ENCODE data around the gene KIF1A.

The KIF1A gene

GRCh38 chr2:240731178-240731545, 88.9 kb downstream of the KIF1A start:
- DNase-seq, result no peak

- DNase-seq, result no peak
Measured at GRCh38 chr2:240730501-240731177, 89.4 kb downstream of the KIF1A start.

- DNase-seq, result no peak
Measured at GRCh38 chr2:240728827-240729226, 91.2 kb downstream of the KIF1A start.

GRCh38 chr2:240728361-240728760, 91.7 kb downstream of the KIF1A start:
- DNase-seq, result no peak

- DNase-seq, result no peak
Measured at GRCh38 chr2:240727913-240728312, 92.1 kb downstream of the KIF1A start.

- DNase-seq, result no peak
Measured at GRCh38 chr2:240727439-240727838, 92.6 kb downstream of the KIF1A start.

- DNase-seq, result no peak
Measured at GRCh38 chr2:240726876-240727275, 93.1 kb downstream of the KIF1A start.

- DNase-seq, result no peak
Measured at GRCh38 chr2:240725671-240726070, 94.3 kb downstream of the KIF1A start.

- DNase-seq, result no peak
Measured at GRCh38 chr2:240725266-240725665, 94.8 kb downstream of the KIF1A start.

GRCh38 chr2:240724431-240724830, 95.6 kb downstream of the KIF1A start:
- DNase-seq, result no peak

- DNase-seq, result no peak
Measured at GRCh38 chr2:240723851-240724250, 96.2 kb downstream of the KIF1A start.

GRCh38 chr2:240722796-240723735, 97.0 kb downstream of the KIF1A start:
- DNase-seq, result no peak

GRCh38 chr2:240722376-240722775, 97.6 kb downstream of the KIF1A start:
- no peak for DNase-seq

- DNase-seq, result no peak
Measured at GRCh38 chr2:240721596-240722180, 98.3 kb downstream of the KIF1A start.

- DNase-seq, result no peak
Measured at GRCh38 chr2:240720686-240721595, 99.1 kb downstream of the KIF1A start.

- DNase-seq, result no peak
Measured at GRCh38 chr2:240719676-240720545, 100.1 kb downstream of the KIF1A start.

- no peak for DNase-seq
Measured at GRCh38 chr2:240718896-240719490, 101.0 kb downstream of the KIF1A start.

GRCh38 chr2:240717681-240718581, 102.1 kb downstream of the KIF1A start:
- DNase-seq, result no peak

GRCh38 chr2:240717181-240717641, 102.8 kb downstream of the KIF1A start:
- no peak for DNase-seq

Measured in activated CD4-positive, alpha-beta T cell treated with anti-CD3 and anti-CD28 coated beads, Interleukin-2, amount 50 U/mL, for 4 hours (primary cell).